Measurements from ENCODE around the gene RNF113B. TPM values are rescaled to one million over a fixed set of nuclear protein-coding genes. Genes with fewer than 3 reads are reported as not detected.
A peak's percentile ranks its signal among the peaks of the same experiment; 100 is the strongest.

Gene RNF113B
- total and polyA plus RNA-seq, 8 donors: not detected

GRCh38 chr13:98175823-98176222 lies 1.2 kb downstream of the RNF113B start:
- H3K4me1 ChIP-seq: peaks cover 20 to 37% (median 31%) of the 10 kb centered on the region in 3 donors
- FAIRE-seq (no peak), DNase-seq (no peak), ATAC-seq (no peak)
- no peak overlapping the region for H3K4me3 ChIP-seq
- no peak overlapping the region for H3K27ac ChIP-seq
- no peaks in the 10 kb centered on the region for H3K9me3 ChIP-seq
- intact Hi-C loops (cut with DNase I): no loop called here
- no peaks in the 10 kb centered on the region for H3K36me3 ChIP-seq
- no peak for TF ChIP-seq CTCF (IDR thresholded peaks at IDR 0.05)
- WGBS, 2 donors: 66 to 72% methylated on average over 3 of the region's 3 CpGs
- H3K27me3 ChIP-seq: no peaks in the 10 kb centered on the region

GRCh38 chr13:98175043-98175442 lies 2.0 kb downstream of the RNF113B start:
- no peak overlapping the region for H3K4me3 ChIP-seq
- no peak for FAIRE-seq
- no peak for DNase-seq
- ATAC-seq: no peak
- TF ChIP-seq CTCF (IDR thresholded peaks at IDR 0.05): no peak
- no peaks in the 10 kb centered on the region for H3K9me3 ChIP-seq
- intact Hi-C loops (cut with DNase I): no loop called here
- WGBS, 2 donors: 52 to 59% methylated on average over 3 of the region's 3 CpGs
- peaks cover 20 to 37% (median 31%) of the 10 kb centered on the region in 3 donors for H3K4me1 ChIP-seq
- no peaks in the 10 kb centered on the region for H3K27me3 ChIP-seq
- peak overlapping the region in 3 of 4 donors; percentile 47 to 77 (median 67) for H3K27ac ChIP-seq
- H3K36me3 ChIP-seq: no peaks in the 10 kb centered on the region

GRCh38 chr13:98174307-98174706 lies 2.8 kb downstream of the RNF113B start:
- Histone ChIP-seq H3K27me3 (no peaks in the 10 kb centered on the region), H3K27ac (peak overlapping the region; percentile 47 to 77 (median 64)), H3K4me1 (peaks cover 20 to 37% (median 31%) of the 10 kb centered on the region in 3 donors), H3K9me3 (no peaks in the 10 kb centered on the region), H3K4me3 (no peak overlapping the region), H3K36me3 (no peaks in the 10 kb centered on the region)
- FAIRE-seq (no peak), DNase-seq (no peak), ATAC-seq (no peak)
- 51 to 62% methylated on average over 7 of the region's 7 CpGs for WGBS, 2 donors
- no peak for TF ChIP-seq CTCF (IDR thresholded peaks at IDR 0.05)
- intact Hi-C loops (cut with DNase I): no loop called here

GRCh38 chr13:98173431-98174152 lies 3.5 kb downstream of the RNF113B start:
- H3K4me1 ChIP-seq: peaks cover 20 to 37% (median 31%) of the 10 kb centered on the region in 3 donors
- DNase-seq (peak in 2 of 6 donors; percentile 25 to 36), FAIRE-seq (no peak), ATAC-seq (peak; percentile 55 to 72 (median 65))
- WGBS, 2 donors: 24 to 29% methylated on average over 9 of the region's 9 CpGs
- H3K4me3 ChIP-seq: no peak overlapping the region
- no peaks in the 10 kb centered on the region for H3K9me3 ChIP-seq
- H3K27me3 ChIP-seq: no peaks in the 10 kb centered on the region
- peak overlapping the region; percentile 47 to 77 (median 64) for H3K27ac ChIP-seq
- no peaks in the 10 kb centered on the region for H3K36me3 ChIP-seq
- no peak for TF ChIP-seq CTCF (IDR thresholded peaks at IDR 0.05)
- intact Hi-C loops (cut with DNase I): no loop called here

All from pancreas (tissue), 10 donors.